Right lobe of liver (tissue), 4 donors: ENCODE results near the gene TIMMDC1.

Experiments used
- POLR2A ChIP-seq: fragments of 450-650 bp; IDR thresholded peaks from one replicate; pipeline ENCODE4 v1.6.1; 2017; ENCODE audit warnings: antibody characterized with exemption, mild to moderate bottlenecking
- TF ChIP-seq, protein P1 (sequence below), 4 donors: fragments of 200-600 bp in 3 of 4; fragments of 450-650 bp in 1 of 4; IDR thresholded peaks; one replicate each; pipeline versions ENCODE4 v1.5.1 to v1.8.0; 2016 to 2022; ENCODE audit warnings: antibody characterized with exemption in 4 of 4, mild to moderate bottlenecking in 2 of 4
- donor health status: DM: no; HTN: no; CAD: no.
- donor health status: DM: no; HTN: no; CAD: no.
- donor health status: DM: no; HTN: yes; CAD: no.

DNA sequence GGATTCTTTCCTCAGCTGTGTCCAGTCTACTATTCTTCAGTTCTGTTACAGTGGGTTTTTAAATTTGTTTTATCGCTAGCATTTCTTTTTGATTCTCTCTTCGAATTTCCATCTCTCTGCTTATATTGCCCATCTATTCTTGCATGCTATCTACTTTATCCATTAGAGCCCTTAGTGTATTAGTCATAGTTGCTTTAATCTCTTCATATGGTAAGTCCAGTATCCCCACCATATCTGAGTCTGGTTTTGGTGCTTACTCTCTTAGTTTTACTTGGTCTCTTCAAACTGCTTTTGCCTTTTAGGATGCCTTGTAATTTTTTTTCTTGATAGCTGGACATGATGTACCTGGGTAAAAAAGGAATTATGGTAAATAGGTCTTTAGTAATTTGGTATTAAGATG, 9.1 kb downstream of the TIMMDC1 start:
- TF ChIP-seq, protein P1, sequence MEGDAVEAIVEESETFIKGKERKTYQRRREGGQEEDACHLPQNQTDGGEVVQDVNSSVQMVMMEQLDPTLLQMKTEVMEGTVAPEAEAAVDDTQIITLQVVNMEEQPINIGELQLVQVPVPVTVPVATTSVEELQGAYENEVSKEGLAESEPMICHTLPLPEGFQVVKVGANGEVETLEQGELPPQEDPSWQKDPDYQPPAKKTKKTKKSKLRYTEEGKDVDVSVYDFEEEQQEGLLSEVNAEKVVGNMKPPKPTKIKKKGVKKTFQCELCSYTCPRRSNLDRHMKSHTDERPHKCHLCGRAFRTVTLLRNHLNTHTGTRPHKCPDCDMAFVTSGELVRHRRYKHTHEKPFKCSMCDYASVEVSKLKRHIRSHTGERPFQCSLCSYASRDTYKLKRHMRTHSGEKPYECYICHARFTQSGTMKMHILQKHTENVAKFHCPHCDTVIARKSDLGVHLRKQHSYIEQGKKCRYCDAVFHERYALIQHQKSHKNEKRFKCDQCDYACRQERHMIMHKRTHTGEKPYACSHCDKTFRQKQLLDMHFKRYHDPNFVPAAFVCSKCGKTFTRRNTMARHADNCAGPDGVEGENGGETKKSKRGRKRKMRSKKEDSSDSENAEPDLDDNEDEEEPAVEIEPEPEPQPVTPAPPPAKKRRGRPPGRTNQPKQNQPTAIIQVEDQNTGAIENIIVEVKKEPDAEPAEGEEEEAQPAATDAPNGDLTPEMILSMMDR (IDR thresholded peaks at IDR 0.05): no peak
- no peak for TF ChIP-seq POLR2A
